Muscle layer of colon (tissue), 2 donors: Measurements from ENCODE around the gene OR52E6.

Source experiments
- H3K27ac ChIP-seq: one replicate; pipeline ENCODE4 v1.7.0; 2013; ENCODE audit warnings: low read depth, mild to moderate bottlenecking, low read length, moderate library complexity
- H3K27me3 ChIP-seq, 2 donors: one replicate each; pipeline ENCODE4 v1.7.0; 2013; ENCODE audit warnings: low read length in 2 of 2, mild to moderate bottlenecking in 2 of 2; ENCODE audit not compliant: insufficient read depth in 2 of 2, control insufficient read depth in 1 of 2
- H3K36me3 ChIP-seq: one replicate; pipeline ENCODE4 v1.7.0; 2013; ENCODE audit warnings: mild to moderate bottlenecking, low read length; ENCODE audit not compliant: insufficient read depth
- H3K4me1 ChIP-seq: one replicate; pipeline ENCODE4 v1.7.0; 2013; ENCODE audit warnings: mild to moderate bottlenecking, low read length; ENCODE audit not compliant: insufficient read depth
- H3K4me3 ChIP-seq, 2 donors: one replicate each; pipeline ENCODE4 v1.7.0; 2013; ENCODE audit warnings: low read length in 2 of 2, low read depth in 1 of 2, mild to moderate bottlenecking in 1 of 2, moderate library complexity in 1 of 2
- H3K9ac ChIP-seq: one replicate; pipeline ENCODE4 v1.7.0; 2013; ENCODE audit warnings: low read length
- H3K9me3 ChIP-seq: one replicate; pipeline ENCODE4 v1.7.0; 2013; ENCODE audit warnings: mild to moderate bottlenecking, low read length
- donor health status: abdominal sarcoma.
- donor health status: Adenocarcinoma of cecum.

The OR52E6 gene

DNA sequence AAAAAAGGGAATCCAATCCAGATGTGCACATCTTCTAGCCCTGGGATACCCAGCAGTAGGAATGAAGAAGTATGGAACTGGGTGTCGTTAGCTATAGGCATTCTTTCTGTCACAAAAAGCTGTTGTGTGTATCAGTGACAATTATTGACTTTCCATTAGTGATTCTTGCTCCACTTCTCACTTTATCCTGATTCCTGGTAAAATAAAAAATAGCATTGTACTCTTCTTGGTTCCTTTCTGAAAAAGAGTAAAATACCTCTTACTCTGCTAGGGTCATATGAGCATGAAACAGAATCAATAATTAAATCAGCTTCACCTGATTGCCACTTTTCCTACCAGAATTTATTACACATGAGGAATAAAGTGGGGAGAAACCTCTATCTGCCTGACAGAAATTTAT is at the start of gene OR52E6:
TSS of gene OR52E6 (minus strand) at position 101 of the 400 bp plus-strand sequence. CDS start at position 101, 0 bp downstream.
- no peaks in the 10 kb centered on the region for H3K4me1 ChIP-seq
- no peak within 1 kb of the TSS for H3K27ac ChIP-seq
- H3K9ac ChIP-seq = no peak within 1 kb of the TSS
- no peaks in the 10 kb centered on the region for H3K9me3 ChIP-seq
- no peak within 1 kb of the TSS for H3K4me3 ChIP-seq
- no peaks in the 10 kb centered on the region for H3K27me3 ChIP-seq
- H3K36me3 ChIP-seq = no peaks in the 10 kb centered on the region

DNA sequence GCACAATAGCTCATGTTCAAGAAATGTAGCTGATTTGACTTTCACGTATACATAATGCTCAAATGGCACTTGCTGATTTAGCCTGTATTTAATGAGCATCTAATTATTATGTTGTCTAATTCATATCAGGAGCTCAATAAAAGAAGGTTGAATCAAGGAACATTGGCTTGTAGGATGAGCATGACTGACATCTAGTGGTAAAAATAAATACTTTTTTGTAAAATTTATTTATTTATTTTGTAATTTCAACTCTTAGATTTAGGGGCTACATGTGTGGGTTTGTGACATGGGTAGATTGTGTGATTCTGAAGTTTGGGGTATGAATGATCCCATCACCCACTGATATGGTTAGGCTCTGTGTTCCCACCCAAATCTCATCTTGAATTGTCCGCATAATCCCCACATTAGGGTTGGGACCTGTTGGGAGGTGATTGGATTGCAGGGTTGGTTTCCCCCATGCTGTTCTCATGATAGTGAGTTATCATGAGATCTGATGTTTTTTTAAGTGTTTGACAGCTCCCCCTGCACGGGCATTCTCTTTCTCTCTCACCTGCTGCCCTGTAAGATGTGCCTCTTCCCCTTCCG is 49.6 kb upstream of the OR52E6 start:
- no peak overlapping the region for H3K27ac ChIP-seq

DNA sequence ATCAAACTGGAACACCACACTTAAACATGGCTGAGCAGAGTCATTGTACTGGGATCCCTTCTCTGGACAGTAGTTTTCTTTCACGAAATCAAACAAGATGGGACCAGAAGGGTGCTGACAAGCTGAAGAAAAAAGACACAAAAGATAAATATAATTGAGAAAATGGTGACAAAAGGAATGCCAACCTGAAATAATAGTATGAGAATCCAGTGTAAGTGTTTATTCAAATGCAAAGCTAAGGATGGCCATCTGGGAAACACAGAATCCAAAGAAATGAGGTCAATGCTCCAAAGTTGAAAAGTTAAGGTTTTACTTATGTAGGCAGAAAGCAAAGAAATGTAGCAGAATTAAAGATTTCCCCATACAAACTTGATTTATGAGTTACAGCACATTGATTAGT is 46.0 kb upstream of the OR52E6 start:
- Histone ChIP-seq H3K27me3 (no peaks in the 10 kb centered on the region), H3K27ac (no peak overlapping the region), H3K36me3 (no peaks in the 10 kb centered on the region), H3K4me3 (no peak overlapping the region), H3K4me1 (no peaks in the 10 kb centered on the region), H3K9me3 (no peaks in the 10 kb centered on the region), H3K9ac (no peak overlapping the region)

More for the DNA sequence above, 49.6 kb upstream of the OR52E6 start:
- H3K9me3 ChIP-seq = no peaks in the 10 kb centered on the region
- no peaks in the 10 kb centered on the region for H3K27me3 ChIP-seq
- H3K4me3 ChIP-seq = no peak overlapping the region
- no peaks in the 10 kb centered on the region for H3K4me1 ChIP-seq
- H3K9ac ChIP-seq = no peak overlapping the region
- no peaks in the 10 kb centered on the region for H3K36me3 ChIP-seq

DNA sequence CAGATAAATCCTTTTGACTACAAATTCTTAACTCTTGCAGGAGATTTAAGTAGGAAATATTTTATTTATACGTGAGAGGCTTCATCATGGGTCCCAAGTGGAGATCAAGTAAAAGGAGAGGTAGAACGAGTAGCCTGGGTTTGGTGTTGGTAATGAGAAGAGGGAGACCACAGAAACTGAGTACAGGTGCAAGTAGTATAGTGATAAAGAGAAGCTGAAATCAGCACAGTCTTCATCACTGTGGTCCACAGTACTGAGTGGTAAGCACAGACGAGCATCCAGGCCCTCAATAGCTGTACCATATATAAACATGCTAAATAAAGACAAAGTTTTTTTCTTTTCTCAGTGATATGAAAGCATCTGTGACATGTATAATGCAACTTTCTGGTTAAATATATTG is 45.5 kb upstream of the OR52E6 start:
- no peaks in the 10 kb centered on the region for H3K9me3 ChIP-seq
- no peaks in the 10 kb centered on the region for H3K36me3 ChIP-seq
- H3K4me3 ChIP-seq = no peak overlapping the region
- no peaks in the 10 kb centered on the region for H3K27me3 ChIP-seq
- no peak overlapping the region for H3K9ac ChIP-seq
- H3K4me1 ChIP-seq = no peaks in the 10 kb centered on the region
- H3K27ac ChIP-seq = no peak overlapping the region

DNA sequence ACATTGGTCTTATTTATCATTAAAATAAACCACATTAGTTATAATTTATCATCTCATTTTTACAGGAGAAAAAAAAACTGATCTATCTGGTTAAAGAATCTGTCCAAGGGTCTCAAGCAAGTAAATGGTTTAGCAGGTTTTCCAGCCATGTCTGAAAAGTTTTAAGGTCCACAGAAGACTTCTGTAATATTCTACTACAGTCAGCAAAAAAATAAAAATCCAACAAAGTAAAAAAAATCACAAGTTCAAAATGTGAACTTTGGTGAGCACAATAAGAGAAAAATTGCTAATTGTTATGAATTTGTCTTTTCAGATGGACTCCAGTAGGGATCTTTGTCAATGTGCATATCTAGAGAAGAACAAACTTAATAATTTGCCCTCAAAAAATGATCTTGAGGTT is 40.1 kb upstream of the OR52E6 start:
- no peaks in the 10 kb centered on the region for H3K36me3 ChIP-seq
- no peaks in the 10 kb centered on the region for H3K9me3 ChIP-seq

DNA sequence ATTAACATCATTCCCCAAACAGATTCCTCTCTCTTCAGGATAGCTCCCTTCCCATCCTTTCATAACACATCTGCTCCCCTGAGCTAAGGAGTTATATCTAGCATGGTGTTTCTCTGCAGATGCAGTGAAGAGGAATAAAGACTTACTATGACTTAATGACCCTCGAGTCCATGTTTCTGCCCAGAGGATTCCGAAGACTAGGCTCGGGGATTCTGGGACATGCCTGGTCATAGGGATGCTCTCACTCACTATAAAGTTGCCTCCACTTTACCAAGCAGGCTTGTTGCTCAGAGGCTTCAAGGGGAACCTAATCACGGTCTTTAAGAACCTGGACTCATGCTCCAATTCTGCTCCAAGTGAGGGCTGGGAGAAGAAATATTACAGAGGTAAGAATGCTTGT is 38.6 kb upstream of the OR52E6 start, which contains the start of gene OR52E4:
TSS of gene OR52E4 (plus strand) at position 301 of the 400 bp plus-strand sequence. CDS start 3,664 bp downstream, outside the sequence.
- Histone ChIP-seq H3K27ac (no peak within 1 kb of the TSS), H3K9me3 (no peaks in the 10 kb centered on the region), H3K36me3 (no peaks in the 10 kb centered on the region), H3K4me3 (no peak within 1 kb of the TSS), H3K27me3 (no peaks in the 10 kb centered on the region), H3K9ac (no peak within 1 kb of the TSS), H3K4me1 (no peaks in the 10 kb centered on the region)

More for the DNA sequence above, 40.1 kb upstream of the OR52E6 start:
- no peak overlapping the region for H3K27ac ChIP-seq
- H3K4me3 ChIP-seq = no peak overlapping the region
- no peaks in the 10 kb centered on the region for H3K4me1 ChIP-seq
- H3K27me3 ChIP-seq = no peaks in the 10 kb centered on the region
- H3K9ac ChIP-seq = no peak overlapping the region

DNA sequence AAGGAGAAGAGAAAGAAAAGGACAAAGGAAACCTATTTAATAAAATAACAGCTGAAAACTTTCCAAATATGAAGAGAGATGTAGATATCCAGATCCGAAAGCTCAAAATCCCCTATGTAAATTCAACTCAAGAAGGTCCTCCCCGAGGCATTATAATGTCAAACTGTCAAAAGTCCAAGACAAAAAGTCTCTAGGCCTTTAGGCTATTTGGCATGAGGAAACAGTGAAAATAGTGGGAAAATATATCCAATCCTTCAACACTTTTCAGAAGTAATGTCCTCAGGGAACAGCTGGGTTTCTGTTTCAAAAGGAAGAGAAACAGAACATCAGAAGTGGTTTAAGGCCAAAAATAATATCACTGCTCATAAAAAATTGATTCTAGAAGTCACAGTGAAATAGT is 36.9 kb upstream of the OR52E6 start:
- Histone ChIP-seq H3K9ac (no peak overlapping the region), H3K36me3 (no peaks in the 10 kb centered on the region), H3K4me3 (no peak overlapping the region), H3K4me1 (no peaks in the 10 kb centered on the region), H3K27me3 (no peaks in the 10 kb centered on the region), H3K27ac (no peak overlapping the region), H3K9me3 (no peaks in the 10 kb centered on the region)

DNA sequence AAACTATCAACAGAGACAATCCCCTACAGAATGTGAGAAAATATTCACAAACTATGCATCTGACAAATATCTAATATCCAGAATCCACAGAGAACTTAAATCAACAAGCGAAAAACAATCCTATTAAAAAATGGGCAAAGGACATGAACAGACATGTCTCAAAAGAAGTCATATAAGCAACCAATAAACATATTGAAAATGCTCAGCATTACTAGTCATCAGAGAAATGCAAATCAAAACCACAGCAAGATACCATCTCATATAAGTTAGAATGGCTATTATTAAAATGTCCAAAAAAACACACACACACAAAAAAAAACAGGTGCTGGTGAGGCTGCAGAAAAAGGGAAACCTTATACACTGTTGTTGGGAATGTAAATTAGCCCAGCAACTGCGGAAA is 24.1 kb upstream of the OR52E6 start:
- H3K27me3 ChIP-seq = no peaks in the 10 kb centered on the region
- no peak overlapping the region for H3K4me3 ChIP-seq
- H3K36me3 ChIP-seq = no peaks in the 10 kb centered on the region
- H3K4me1 ChIP-seq = no peaks in the 10 kb centered on the region
- no peak overlapping the region for H3K27ac ChIP-seq
- no peak overlapping the region for H3K9ac ChIP-seq
- no peaks in the 10 kb centered on the region for H3K9me3 ChIP-seq

DNA sequence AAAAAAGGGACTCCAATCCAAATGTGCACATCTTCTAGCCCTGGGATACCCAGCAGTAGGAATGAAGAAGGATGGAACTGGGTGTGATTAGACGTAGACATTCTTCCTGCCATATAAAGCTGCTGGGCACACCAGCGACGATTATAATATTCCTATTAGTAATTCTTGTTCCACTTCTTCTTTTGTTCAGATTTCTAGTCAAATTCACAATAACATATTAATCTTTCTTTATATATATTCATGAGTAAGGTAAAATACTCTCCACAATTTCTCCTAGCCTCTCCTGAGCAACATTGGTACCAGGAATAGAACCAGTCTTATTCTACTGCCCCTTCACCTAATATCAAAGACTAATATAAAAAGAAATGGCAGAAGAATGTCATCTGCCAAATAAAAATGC is 15.9 kb upstream of the OR52E6 start, which contains the start of gene OR52E8:
TSS of gene OR52E8 (minus strand) at position 101 of the 400 bp plus-strand sequence. CDS start at position 101, 0 bp downstream.
- Histone ChIP-seq H3K9ac (no peak within 1 kb of the TSS), H3K27me3 (no peaks in the 10 kb centered on the region), H3K9me3 (no peaks in the 10 kb centered on the region), H3K36me3 (no peaks in the 10 kb centered on the region), H3K4me3 (no peak within 1 kb of the TSS), H3K4me1 (no peaks in the 10 kb centered on the region), H3K27ac (no peak within 1 kb of the TSS)

DNA sequence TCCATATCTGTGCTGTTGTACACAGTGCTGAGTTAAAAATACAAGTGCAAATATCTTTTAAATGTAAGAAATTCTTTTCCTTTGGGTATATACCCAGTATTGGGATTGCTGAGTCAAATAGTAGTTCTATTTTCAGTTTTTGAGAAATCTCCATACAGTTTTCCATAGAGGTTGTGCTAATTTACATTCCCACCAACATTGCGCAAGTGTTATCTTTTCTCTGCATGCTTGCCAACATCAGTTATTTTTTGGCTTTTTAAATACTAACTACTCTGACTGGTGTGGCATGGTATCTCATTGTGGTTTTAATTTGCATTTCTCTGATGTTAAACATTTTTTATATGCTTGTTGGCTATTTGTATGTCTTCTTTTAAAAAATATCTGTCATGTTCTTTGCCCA is 9.3 kb upstream of the OR52E6 start:
- no peak overlapping the region for H3K4me3 ChIP-seq
- H3K27ac ChIP-seq = no peak overlapping the region
- no peaks in the 10 kb centered on the region for H3K27me3 ChIP-seq
- H3K36me3 ChIP-seq = no peaks in the 10 kb centered on the region
- H3K4me1 ChIP-seq = no peaks in the 10 kb centered on the region
- no peaks in the 10 kb centered on the region for H3K9me3 ChIP-seq
- H3K9ac ChIP-seq = no peak overlapping the region

DNA sequence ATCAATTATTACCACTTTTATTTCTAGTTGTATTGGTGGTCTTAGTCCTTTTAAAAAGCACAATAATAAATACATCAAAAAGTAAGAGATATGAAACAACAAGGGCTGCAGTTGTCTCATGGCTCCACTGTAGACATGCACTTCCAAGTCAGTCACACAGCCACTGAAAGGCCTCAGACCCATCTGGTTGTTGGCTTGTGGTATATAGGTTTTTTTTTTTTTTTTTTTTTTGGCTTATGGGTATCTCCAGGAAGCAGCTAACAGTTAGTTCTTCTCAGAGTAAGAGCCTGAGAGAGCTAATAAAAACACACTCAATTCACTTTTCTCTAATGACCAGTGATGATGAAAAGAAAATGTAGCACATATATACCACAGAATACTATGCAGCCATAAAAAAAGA is 6.0 kb upstream of the OR52E6 start:
- Histone ChIP-seq H3K36me3 (no peaks in the 10 kb centered on the region), H3K27ac (no peak overlapping the region), H3K4me1 (no peaks in the 10 kb centered on the region), H3K4me3 (no peak overlapping the region), H3K9ac (no peak overlapping the region), H3K27me3 (no peaks in the 10 kb centered on the region), H3K9me3 (no peaks in the 10 kb centered on the region)

DNA sequence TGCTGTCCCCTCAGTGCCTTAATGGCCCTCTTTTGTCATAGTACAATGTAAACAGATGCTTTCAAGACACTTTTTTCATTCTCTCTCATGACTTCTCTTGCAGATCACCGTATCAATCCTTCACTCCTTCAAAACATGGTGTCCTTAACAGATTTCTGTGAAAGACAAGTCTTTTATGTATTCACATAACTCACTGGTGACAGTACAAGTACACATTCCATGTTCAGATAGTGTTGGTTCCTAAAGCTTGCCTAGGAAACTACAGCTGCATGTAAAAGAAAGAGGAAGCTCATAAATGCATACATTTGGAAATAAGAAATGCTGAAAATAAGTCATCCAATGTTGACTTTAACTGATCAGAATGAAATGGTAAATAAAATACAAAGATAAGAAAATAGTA is 5.0 kb upstream of the OR52E6 start:
- H3K27ac ChIP-seq = no peak overlapping the region
- no peaks in the 10 kb centered on the region for H3K36me3 ChIP-seq
- no peaks in the 10 kb centered on the region for H3K27me3 ChIP-seq
- no peaks in the 10 kb centered on the region for H3K4me1 ChIP-seq
- no peak overlapping the region for H3K4me3 ChIP-seq
- H3K9me3 ChIP-seq = no peaks in the 10 kb centered on the region
- H3K9ac ChIP-seq = no peak overlapping the region
